Activated naive CD4-positive, alpha-beta T cell treated with anti-CD3 and anti-CD28 coated beads, Interleukin-2, amount 50 U/mL, for 72 hours (primary cell): ENCODE results near the gene ARHGAP19. TPM values are rescaled to one million over a fixed set of nuclear protein-coding genes. Genes with fewer than 3 reads are reported as not detected.
"Not testable (repeated sequence)": the region's sequence is repeated elsewhere in the genome, so short reads cannot be mapped to it uniquely, and the experiment has no call there.

Experiments used
- ATAC-seq, 2 donors: fragments of 150-1000 bp; cut with Tn5 transposase; 2 replicates each; pipeline ENCODE4 v1.10.0; 2021; ENCODE audit warnings: mild to moderate bottlenecking in 2 of 2, moderate library complexity in 2 of 2
- DNase-seq, 2 donors: peaks; one replicate each; pipeline ENCODE4 v3.0.0; 2021 to 2022; ENCODE audit warnings: low spot score in 2 of 2
- H3K27ac Mint-ChIP-seq, 2 donors: one replicate each; pipeline ENCODE4 v1.8.0; 2022; ENCODE audit warnings: mild to moderate bottlenecking in 2 of 2, mixed read lengths in 2 of 2
- H3K36me3 Mint-ChIP-seq, 2 donors: one replicate each; pipeline ENCODE4 v1.8.0; 2022; ENCODE audit warnings: mixed read lengths in 2 of 2
- H3K9me3 Mint-ChIP-seq, 2 donors: one replicate each; pipeline ENCODE4 v1.8.0; 2022; ENCODE audit warnings: mixed read lengths in 2 of 2
- total RNA-seq, 2 donors: library from RNA; stranded (reverse); gene quantifications; one replicate each; pipeline ENCODE4 v1.2.3, GENCODE V29; 2022

The ARHGAP19 gene
- total RNA-seq, 2 donors from 2014 or later = 45.4 to 79.5 TPM

DNA sequence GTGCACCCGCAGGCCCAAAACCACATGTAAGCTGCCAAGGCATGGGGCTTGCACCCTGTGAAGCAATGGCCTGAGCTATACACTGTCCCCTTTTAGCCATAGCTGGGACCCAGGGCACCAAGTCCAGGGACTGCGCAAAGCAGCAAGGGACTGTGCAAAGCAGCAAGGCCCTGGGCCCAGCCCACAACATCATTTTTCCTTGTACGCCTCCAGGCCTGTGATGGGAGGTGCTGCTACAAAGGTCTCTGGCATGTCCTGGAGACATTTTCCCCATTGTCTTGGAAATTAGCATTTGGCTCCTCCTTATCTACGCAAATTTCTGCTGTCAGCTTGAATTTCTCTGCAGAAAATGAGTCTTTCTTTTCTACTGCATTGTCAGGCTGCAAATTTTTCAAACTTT lies 24.8 kb downstream of the ARHGAP19 start:
- H3K36me3 Mint-ChIP-seq = peaks cover 0 to 6% of the 10 kb centered on the region in 2 donors
- ATAC-seq = no peak
- no peak for DNase-seq
- H3K9me3 Mint-ChIP-seq = no peaks in the 10 kb centered on the region
- H3K27ac Mint-ChIP-seq = no peak overlapping the region

DNA sequence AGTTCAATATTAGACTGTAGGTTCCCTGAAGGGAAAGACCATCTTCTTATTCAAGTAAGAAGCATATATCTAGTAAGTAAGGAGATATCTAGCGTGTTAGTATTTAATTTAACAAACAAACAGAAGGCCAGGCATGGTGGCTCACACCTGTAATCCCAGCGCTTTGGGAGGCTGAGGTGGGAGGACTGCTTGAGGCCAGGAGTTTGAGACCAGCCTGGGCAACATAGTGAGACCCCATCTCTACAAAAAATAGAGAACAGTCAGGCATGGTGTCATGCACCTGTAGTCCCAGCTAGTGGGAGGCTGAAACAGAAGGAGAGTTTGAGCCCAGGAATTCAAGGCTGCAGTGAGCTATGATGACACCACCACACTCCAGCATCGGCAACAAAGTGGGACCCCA lies 27.3 kb downstream of the ARHGAP19 start:
- H3K36me3 Mint-ChIP-seq, H3K27ac Mint-ChIP-seq, ATAC-seq, H3K9me3 Mint-ChIP-seq, DNase-seq: not testable (repeated sequence)

DNA sequence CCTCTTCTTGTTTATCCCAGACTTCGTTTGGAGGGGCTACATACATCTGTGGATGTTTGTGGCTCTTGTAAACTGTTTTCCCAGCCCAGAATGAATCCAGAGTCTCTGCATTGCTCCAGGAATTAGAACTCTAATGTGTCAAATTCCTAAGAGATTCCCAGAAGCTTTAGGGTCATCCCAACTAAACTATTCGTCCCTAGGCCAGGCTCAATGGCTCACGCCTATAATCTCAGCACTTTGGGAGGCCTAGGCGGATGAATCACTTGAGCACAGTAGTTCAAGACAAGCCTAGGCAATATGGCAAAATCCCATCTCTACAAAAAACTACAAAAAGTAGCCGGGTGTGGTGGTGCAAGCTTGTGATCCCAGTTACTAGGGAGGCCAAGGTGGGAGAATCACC lies 28.5 kb downstream of the ARHGAP19 start:
- Mint-ChIP-seq H3K27ac (no peak overlapping the region), H3K36me3 (peaks cover 0 to 11% of the 10 kb centered on the region in 2 donors), H3K9me3 (no peaks in the 10 kb centered on the region)
- DNase-seq (no peak), ATAC-seq (no peak)

DNA sequence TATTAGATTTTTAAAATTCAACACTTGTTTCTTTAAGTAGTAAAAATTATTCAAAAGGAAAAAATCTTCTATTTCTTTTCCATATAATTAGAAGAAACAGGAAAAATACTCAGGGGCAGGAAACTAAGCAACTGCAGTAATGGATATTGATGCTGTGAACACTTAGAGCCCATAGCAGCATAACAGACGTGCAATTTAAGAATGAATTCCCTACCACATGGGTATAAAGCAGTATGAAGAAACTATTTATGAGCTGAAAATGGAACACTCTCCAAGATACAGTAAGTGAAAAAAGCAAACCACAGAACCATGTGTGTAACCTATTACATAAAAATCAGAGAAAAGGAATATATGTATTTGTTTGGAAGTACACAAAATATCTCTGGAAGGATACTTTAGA lies 30.8 kb downstream of the ARHGAP19 start:
- no peaks in the 10 kb centered on the region for H3K9me3 Mint-ChIP-seq
- DNase-seq (no peak), ATAC-seq (no peak)
- peaks cover 0 to 5% of the 10 kb centered on the region in 2 donors for H3K36me3 Mint-ChIP-seq
- H3K27ac Mint-ChIP-seq = no peak overlapping the region

DNA sequence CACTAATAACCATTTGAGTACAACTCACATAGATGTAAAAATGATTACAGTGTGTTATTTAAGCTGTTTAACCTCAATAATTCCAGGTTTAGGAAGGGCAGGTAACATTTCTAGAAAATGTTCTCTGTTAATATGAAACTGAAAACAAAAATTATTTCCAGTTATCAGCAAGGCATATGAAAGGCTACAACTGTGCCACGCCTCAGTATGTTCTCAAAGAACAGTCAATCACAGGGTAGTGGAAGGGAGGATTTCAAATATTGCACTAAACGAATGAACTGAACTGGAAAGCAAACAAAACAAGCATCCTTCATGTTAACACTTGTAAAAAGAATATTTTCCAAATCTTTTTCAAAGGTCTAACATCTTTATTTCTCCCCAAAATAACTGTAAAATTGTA lies 31.3 kb downstream of the ARHGAP19 start:
- no peaks in the 10 kb centered on the region for H3K9me3 Mint-ChIP-seq
- ATAC-seq (no peak), DNase-seq (no peak)
- no peak overlapping the region for H3K27ac Mint-ChIP-seq
- peaks cover 0 to 5% of the 10 kb centered on the region in 2 donors for H3K36me3 Mint-ChIP-seq

DNA sequence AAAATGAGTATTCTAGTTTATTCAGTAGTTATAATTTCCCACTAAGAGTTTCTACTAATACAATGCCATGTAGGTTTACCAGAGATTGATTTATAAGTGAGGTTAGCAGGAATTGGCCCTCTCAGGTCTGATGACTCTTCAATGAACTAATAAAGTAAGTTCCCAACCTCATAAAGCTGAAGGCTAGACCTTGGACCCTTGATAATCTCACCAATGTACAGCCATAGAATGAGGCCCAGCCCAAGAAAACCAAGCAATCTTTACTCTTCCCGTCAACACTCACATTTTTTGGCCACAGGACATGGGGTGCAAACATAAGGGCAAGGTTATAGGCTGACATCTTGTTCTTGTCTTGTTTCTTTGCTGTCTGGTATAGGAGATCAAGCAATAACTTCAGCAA lies 33.3 kb downstream of the ARHGAP19 start:
- H3K27ac Mint-ChIP-seq = no peak overlapping the region
- ATAC-seq (no peak), DNase-seq (no peak)
- H3K9me3 Mint-ChIP-seq = peaks cover 0 to 3% of the 10 kb centered on the region in 2 donors
- peaks cover 7 to 21% of the 10 kb centered on the region in 2 donors for H3K36me3 Mint-ChIP-seq

DNA sequence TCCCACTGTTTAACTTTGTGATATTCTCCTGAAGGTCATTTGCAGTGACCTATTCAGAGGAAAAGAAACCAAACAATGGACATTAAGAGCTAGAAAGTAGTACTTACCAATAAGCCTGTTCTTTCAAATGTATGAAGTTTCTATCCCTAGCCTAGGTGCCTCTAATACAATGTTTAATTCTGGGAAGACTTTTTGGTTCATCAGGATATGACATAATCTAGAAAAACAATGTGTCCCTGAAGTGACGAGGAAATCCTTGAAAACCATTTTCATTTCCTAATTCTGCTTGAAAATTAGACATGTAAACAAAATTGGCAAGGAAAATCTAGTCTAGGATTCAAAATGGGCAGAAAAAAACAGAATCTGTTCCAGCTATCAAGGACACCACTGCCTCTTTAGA lies 36.1 kb downstream of the ARHGAP19 start:
- ATAC-seq (no peak), DNase-seq (no peak)
- peaks cover 7 to 24% of the 10 kb centered on the region in 2 donors for H3K36me3 Mint-ChIP-seq
- peaks cover 0 to 3% of the 10 kb centered on the region in 2 donors for H3K9me3 Mint-ChIP-seq
- no peak overlapping the region for H3K27ac Mint-ChIP-seq

DNA sequence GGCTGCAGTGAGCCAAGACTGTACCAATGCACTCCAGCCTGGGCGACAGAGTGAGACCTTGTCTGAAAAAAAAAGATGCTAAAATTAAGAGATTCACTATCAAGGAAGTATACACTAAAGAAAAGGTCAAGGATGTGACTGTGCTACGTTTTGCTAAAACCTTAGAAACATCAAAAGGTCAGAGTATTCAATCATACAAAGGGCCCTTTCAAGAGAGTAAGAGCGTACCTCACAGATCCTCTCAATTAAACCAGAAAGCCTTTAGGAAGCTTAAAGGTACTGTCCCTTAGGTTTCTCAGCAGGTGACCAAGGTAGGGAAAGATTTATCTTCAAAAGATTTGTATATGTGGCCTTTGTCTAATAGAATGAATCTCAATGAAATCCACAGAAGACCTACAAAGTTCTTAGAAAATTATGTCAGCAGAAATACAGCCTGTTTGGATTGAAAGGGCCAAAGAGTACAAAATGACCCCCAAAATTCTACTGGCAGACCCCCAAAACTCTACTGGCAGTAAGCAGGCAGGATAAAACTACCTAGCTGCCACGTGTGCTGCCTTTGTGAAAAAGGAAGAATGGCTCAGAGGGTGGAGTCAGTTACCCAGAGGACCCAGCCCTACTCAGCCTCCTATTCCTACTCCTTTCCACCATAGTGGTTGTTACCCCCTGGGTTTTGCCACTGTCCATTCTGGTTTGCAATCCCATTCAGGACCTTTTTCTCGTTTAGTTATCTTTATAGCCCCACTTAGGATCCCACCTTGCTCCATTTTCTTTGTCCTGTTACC lies 36.7 kb downstream of the ARHGAP19 start:
- Mint-ChIP-seq H3K36me3 (peaks cover 7 to 24% of the 10 kb centered on the region in 2 donors), H3K27ac (peak overlapping the region in 1 of 2 donors; percentile 33), H3K9me3 (peaks cover 0 to 3% of the 10 kb centered on the region in 2 donors)
- DNase-seq = no peak
- ATAC-seq = peak in 1 of 2 donors; percentile 95

DNA sequence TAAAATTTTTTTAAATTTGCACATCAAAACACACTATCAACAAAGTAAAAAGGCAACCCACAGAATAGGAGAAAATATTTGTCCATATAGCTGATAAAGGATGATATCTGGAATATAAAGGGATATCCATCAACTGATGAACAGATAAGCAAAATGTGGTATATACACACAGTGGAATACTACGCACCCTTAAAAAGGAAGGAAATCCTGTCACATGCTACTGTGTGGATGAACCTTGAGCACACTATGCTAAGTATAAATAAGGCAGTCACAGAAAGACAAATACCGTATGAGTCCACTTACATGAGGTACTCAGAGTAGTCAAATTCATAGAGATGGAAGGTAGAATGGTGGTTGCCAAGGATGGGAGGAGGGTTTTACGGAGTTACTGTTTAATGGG lies 37.7 kb downstream of the ARHGAP19 start:
- Mint-ChIP-seq H3K9me3 (peaks cover 0 to 3% of the 10 kb centered on the region in 2 donors), H3K36me3 (peaks cover 7 to 24% of the 10 kb centered on the region in 2 donors), H3K27ac (no peak overlapping the region)
- DNase-seq (no peak), ATAC-seq (no peak)

DNA sequence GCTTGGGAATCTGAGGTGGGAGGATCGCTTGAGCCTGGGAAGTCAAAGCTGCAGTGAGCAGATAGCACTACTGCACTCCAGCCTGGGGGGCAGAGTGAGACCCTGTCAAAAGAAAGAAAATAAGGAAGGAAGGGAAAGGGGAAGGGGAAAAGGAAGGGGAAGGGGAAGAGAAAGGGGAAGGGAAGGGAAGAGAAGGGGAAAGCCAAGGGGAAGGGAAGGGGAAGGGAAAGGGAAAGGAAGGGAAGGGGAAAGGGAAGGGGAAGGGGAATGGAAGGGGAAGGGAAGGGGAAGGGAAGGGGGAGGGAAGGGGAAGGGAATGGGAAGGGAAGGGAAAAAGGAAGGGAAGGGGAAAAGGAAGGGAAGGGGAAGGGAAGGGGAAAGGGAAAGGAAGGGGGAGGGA lies 41.5 kb downstream of the ARHGAP19 start:
- H3K36me3 Mint-ChIP-seq = peaks cover 7 to 19% of the 10 kb centered on the region in 2 donors
- ATAC-seq = no peak
- no peak for DNase-seq
- H3K9me3 Mint-ChIP-seq = peaks cover 0 to 3% of the 10 kb centered on the region in 2 donors
- no peak overlapping the region for H3K27ac Mint-ChIP-seq

DNA sequence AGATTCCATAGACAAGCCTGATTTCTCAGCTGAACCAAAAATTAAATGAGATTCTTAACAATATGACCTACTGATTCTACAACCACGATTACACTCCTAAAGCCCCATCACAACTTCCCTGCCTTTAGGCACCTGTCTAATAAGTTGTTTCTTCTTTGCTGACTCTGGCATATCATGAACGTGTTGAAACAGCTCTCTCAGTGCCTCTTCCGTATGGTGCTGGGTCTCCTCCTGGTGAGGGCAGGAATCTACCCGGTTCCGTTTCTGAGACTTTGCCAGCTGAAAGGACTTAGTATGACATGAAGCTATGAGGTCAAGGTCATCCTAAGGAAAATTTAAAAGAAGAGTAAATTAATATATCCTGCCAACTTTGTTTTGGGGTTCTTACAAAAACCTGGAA lies 48.6 kb downstream of the ARHGAP19 start:
- H3K27ac Mint-ChIP-seq = peak overlapping the region in 1 of 2 donors; percentile 51

DNA sequence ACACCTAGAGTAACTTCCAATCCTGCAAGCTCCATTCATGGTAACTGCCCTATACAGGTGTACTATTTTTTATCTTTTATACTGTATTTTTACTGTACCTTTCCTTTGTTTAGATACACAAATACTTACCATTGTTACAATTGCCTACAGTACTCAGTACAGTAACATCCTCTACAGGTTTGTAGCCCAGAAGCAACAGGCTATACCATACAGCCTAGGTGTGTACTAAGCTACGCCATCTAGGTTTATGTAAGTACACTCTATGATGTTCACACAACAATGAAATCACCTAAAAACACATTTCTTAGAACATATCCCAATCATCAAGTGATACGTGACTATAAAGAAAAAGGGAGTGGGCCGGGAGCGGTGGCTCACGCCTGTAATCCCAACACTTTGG lies 53.6 kb downstream of the ARHGAP19 start:
- DNase-seq = no peak
- no peak overlapping the region for H3K27ac Mint-ChIP-seq
- peaks cover 0 to 8% of the 10 kb centered on the region in 2 donors for H3K36me3 Mint-ChIP-seq
- no peak for ATAC-seq
- H3K9me3 Mint-ChIP-seq = no peaks in the 10 kb centered on the region

More for the DNA sequence above, 48.6 kb downstream of the ARHGAP19 start:
- DNase-seq = no peak
- ATAC-seq = no peak
- Mint-ChIP-seq H3K36me3 (peaks cover 0 to 8% of the 10 kb centered on the region in 2 donors), H3K9me3 (no peaks in the 10 kb centered on the region)

DNA sequence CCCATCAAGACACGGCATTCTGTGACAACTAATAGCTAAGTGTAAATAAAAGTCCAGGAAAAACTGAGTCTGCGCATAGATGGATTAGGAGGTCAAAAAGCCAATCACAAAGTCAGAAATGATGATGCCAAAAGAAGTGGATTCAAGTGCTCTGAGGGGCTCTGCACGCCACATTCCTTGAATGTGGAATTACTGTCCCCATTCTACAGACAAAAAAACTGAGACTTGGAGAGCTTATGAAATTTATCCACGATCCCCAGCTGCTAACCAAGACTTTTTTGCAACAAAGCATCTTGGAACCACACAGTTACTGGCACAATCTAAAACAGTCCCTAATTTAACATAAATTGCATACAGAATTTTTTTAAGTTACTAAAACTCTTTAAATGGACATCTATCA lies 57.1 kb downstream of the ARHGAP19 start:
- DNase-seq = no peak
- no peaks in the 10 kb centered on the region for H3K9me3 Mint-ChIP-seq
- no peak overlapping the region for H3K27ac Mint-ChIP-seq
- ATAC-seq = no peak
- H3K36me3 Mint-ChIP-seq = peaks cover 0 to 1% of the 10 kb centered on the region in 2 donors

DNA sequence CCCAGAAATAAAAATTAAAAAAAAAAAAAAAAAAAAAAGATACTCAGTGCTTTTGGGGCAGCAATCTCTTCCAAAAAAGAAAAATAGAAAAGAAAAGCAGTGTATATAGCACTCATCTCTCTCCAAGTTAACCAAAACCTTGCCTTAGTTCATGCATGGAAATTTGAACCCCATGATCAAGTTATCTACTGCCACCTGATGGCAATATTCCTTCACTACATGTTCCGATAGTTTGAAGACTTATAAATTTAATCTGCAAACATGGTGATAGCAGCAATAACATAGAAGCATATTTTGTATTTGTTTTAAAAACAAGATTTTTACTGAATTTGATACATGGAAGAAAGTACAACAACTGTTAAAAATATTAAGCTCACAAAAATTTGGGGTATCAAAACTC lies 58.0 kb downstream of the ARHGAP19 start:
- no peaks in the 10 kb centered on the region for H3K9me3 Mint-ChIP-seq
- no peak overlapping the region for H3K27ac Mint-ChIP-seq
- peaks cover 4 to 11% of the 10 kb centered on the region in 2 donors for H3K36me3 Mint-ChIP-seq
- no peak for DNase-seq
- no peak for ATAC-seq

DNA sequence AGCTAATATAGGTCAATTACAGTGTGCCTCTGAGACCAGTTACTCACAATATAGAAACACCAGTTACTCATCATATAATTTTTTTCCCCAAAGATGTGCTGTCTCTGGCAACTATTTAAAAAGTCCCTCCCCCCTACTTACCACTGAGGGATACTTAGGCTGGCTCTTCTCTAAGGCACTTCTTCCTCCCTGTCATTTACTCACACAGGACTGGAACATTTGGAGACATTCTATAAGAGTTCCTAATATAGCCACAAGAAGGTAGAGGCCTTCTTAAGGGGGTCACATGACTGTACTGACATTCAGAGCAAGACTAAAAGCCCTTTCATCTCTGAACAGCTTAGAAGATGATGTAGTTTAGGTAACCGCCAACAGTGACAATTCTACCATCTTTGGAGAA lies 62.3 kb downstream of the ARHGAP19 start:
- H3K27ac Mint-ChIP-seq = peak overlapping the region; percentile 71 to 94

DNA sequence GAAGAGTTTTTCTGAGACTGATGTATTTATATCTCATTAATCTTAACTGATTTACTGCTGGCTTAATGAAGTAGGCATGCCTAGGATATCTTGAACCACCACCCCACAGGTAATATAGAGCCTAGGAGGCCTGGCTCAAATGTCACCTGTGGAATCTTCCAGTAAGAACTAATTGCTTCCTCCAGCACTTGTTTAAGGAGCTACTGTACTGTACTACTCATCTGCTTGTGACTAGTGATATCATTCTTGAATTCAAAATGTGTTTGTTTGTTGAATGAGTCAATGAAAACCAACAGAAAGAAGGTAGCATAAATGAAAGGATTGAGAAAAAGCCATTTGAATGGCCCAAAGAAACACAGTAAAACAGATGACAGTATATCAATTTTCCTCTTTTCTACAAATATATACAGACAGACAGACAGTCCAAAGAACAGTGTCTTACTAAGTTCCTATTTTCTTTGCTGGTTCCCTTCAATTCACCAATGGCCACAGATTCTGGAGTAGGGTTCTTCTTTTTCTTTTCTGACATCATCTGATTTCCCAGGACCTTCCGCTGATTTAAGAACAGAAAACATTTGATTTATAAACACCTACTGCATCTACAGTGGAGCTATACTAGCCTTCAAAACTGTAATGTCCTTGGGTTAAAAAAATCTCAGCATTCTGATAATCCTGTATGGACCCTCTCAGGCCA lies 63.0 kb downstream of the ARHGAP19 start:
- DNase-seq (no peak), ATAC-seq (peak in 1 of 2 donors; percentile 60)
- peak overlapping the region; percentile 71 to 94 for H3K27ac Mint-ChIP-seq
- H3K9me3 Mint-ChIP-seq = no peaks in the 10 kb centered on the region
- peaks cover 13 to 29% of the 10 kb centered on the region in 2 donors for H3K36me3 Mint-ChIP-seq

More for the DNA sequence above, 62.3 kb downstream of the ARHGAP19 start:
- ATAC-seq (peak; percentile 90 to 97), DNase-seq (no peak)
- Mint-ChIP-seq H3K9me3 (no peaks in the 10 kb centered on the region), H3K36me3 (peaks cover 9 to 25% of the 10 kb centered on the region in 2 donors)

DNA sequence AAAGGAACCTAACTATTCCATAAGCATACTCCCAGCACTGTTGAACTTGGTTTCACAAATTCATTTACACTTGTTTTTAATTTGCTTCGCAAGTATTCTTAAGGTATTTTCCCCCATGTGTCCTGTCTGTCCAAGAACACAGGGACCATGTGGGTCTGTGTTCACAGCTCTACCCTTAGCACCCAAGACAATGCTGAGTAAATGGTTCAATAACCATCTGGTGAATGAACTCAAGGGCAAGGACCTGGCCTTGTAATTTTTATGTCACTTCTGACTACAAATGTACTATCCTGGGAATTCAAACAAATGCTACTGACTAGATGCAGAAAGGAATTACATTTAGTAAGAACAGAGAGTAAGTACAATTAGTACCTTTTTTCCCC lies 63.7 kb downstream of the ARHGAP19 start:
- H3K9me3 Mint-ChIP-seq = no peaks in the 10 kb centered on the region
- peak overlapping the region in 1 of 2 donors; percentile 22 for H3K27ac Mint-ChIP-seq
- no peak for DNase-seq
- H3K36me3 Mint-ChIP-seq = peaks cover 13 to 33% of the 10 kb centered on the region in 2 donors
- ATAC-seq = no peak
